Metanephros (tissue), 2 donors: ENCODE measurements around the gene SCLT1. TPM values are rescaled to one million over a fixed set of nuclear protein-coding genes. Genes with fewer than 3 reads are reported as not detected.

Source experiments
- small RNA-seq: library from RNA; depleted of rRNA; stranded (forward); fragments of <200 nt; gene quantifications from one replicate; pipeline ENCODE3, GENCODE V24; 2014; ENCODE audit warnings: low replicate concordance
- total RNA-seq: library from RNA; depleted of rRNA; stranded (reverse); fragments of >200 nt; gene quantifications from one replicate; pipeline ENCODE4 v1.2.3, GENCODE V29; 2014

SCLT1 gene
- total RNA-seq, result 25.7 TPM

DNA sequence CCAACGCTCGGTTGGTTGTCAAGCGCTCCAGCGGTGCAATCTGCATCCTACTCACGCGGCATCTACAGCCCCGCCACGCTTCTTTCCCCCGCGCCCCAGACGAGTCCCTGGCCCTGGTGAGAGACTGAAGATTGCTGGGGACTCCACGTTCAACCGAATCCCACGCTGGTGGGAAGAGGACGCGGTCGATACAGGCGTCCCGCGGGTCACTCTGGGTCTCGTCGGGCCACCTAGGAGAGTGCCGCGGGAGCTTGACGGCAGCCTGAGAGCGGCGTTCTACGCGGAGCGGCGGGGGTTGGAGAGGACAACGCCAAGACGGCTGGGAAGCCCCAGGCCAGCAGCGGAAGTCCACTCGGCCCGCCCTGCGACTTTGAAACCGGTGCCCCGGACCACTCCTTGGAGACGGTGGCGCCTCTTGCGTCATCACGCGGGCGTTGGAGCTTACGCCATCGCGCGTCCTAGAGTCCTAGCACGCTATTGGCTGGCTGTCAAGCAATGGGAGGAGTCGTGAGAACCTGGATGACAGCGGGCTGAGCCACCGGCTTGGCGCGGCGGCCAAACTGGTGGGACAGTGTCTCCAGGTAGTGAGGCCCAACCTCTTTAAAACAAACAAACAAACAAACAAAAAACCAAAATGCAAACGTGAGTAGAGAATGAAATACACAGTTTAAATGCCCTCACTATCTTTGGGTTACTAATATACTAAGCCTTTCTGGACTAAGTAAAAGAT, at the start of gene SCLT1:
TSS of gene SCLT1 (minus strand) at position 349 of the 730 bp plus-strand sequence. CDS start 436 bp downstream, outside the sequence.

DNA sequence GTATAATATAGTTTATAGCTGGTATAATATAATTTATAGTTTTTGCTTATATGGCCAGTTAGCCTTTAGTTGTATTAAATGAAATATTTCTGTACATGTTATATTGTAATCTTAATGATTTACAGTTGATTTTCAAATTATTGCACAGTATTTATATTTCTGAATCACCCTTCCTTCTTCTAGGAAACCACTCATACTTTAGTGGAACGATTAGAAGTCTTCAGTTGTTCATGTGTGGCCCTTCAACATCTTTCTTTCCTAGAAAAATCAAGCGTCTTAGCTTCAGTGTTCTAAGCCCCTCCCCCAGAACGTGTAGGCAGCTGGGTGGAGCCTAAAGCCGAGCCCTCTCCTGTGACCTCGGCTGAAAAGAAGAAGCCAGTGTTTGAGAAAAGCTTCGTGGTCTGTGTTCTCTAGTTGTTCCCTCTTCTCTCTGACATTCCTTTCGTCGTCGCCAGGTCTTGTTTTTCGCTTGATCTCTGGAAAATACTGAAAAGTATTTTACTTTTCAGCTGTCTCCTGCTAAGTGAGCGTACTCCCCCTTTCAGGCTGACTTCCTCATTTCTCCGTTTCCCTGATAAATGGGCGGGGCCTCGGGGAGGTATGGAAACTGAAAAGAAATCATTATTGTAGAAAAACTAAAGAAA, 2.6 kb upstream of the SCLT1 start, which contains the start of gene C4orf33:
TSS of gene C4orf33 (plus strand) at position 342 of the 644 bp plus-strand sequence. CDS start 6,459 bp downstream, outside the sequence.

Small RNAs within 50 kb of the gene (small RNA-seq; reads per million reads assigned to genes)
- gene AC093826.2, result not detected

Other genes starting within 250 kb of the SCLT1 start
- 10.5 TPM for gene C4orf33, start 2.6 kb upstream of the SCLT1 start, total RNA-seq